Caco-2 (cell line): ENCODE data around the gene NBEAL1. TPM values are rescaled to one million over a fixed set of nuclear protein-coding genes. Genes with fewer than 3 reads are reported as not detected.
A peak's percentile ranks its signal among the peaks of the same experiment; 100 is the strongest.

Source experiments
- BruUV-seq: library from RNA; stranded (reverse); fragments of 400-500 nt; replicated peaks from 2 replicates; lab custom pipeline; 2021; lab: Mats Ljungman, UMichigan
- CTCF ChIA-PET: fragments of 300-600 bp; sonication (Branson Sonifier 250); formaldehyde crosslinking; loops from one replicate; lab custom pipeline; 2022; ENCODE audit warnings: antibody characterized with exemption; lab: Charles Lee
- POLR2A ChIA-PET: fragments of 300-600 bp; sonication (Branson Sonifier 250); formaldehyde crosslinking; loops from one replicate; lab custom pipeline; 2022; ENCODE audit warnings: antibody characterized with exemption; lab: Charles Lee
- DNase-seq, 2 experiments: peaks; one replicate each; pipeline versions ENCODE4 v3.0.0 to v3.0.0-alpha.2; 2020 to 2022
- H3K27me3 ChIP-seq: replicated peaks from 2 replicates; pipeline ENCODE4 v1.6.0; 2011; ENCODE audit warnings: low read length; ENCODE audit not compliant: control insufficient read depth, insufficient read depth
- H3K36me3 ChIP-seq: 2 replicates; pipeline ENCODE4 v1.5.1; 2011; ENCODE audit warnings: low read length; ENCODE audit not compliant: control insufficient read depth, insufficient read depth
- H3K4me1 ChIP-seq: fragments of 250-450 bp; sonication (Bioruptor Pico); 2 replicates; pipeline ENCODE4 v1.5.1; 2020; ENCODE audit warnings: mild to moderate bottlenecking
- H3K4me3 ChIP-seq: 2 replicates; pipeline ENCODE4 v1.5.1; 2011; ENCODE audit warnings: low read depth, mild to moderate bottlenecking, control low read depth, low read length
- H3K9me3 ChIP-seq: fragments of 250-450 bp; sonication (Bioruptor Pico); 2 replicates; pipeline ENCODE4 v1.5.1; 2020; ENCODE audit warnings: mild to moderate bottlenecking, moderate library complexity
- H3K27ac Mint-ChIP-seq: one replicate; pipeline ENCODE4 v1.8.0; 2022; ENCODE audit warnings: mixed read lengths; ENCODE audit not compliant: unreplicated experiment
- H3K27me3 Mint-ChIP-seq: one replicate; pipeline ENCODE4 v1.8.0; 2022; ENCODE audit warnings: mixed read lengths; ENCODE audit not compliant: insufficient read depth, unreplicated experiment
- H3K36me3 Mint-ChIP-seq: one replicate; pipeline ENCODE4 v1.8.0; 2022; ENCODE audit warnings: mild to moderate bottlenecking, mixed read lengths; ENCODE audit not compliant: insufficient read depth, unreplicated experiment
- H3K4me1 Mint-ChIP-seq: one replicate; pipeline ENCODE4 v1.8.0; 2022; ENCODE audit warnings: low read depth, mixed read lengths; ENCODE audit not compliant: unreplicated experiment
- H3K4me3 Mint-ChIP-seq: one replicate; pipeline ENCODE4 v1.8.0; 2022; ENCODE audit warnings: mild to moderate bottlenecking, moderate library complexity, mixed read lengths; ENCODE audit not compliant: unreplicated experiment
- H3K9me3 Mint-ChIP-seq: one replicate; pipeline ENCODE4 v1.8.0; 2022; ENCODE audit warnings: mixed read lengths; ENCODE audit not compliant: unreplicated experiment
- CTCF ChIP-seq, 2 experiments: fragments of 200-600 bp in 1 of 2; IDR thresholded peaks; 1 replicate in 1 of 2; 2 replicates in 1 of 2; pipeline versions ENCODE4 v1.5.1 to v1.8.0; 2011 to 2022; ENCODE audit warnings: antibody characterized with exemption in 1 of 2, control low read depth in 1 of 2, inconsistent platforms in 1 of 2, low read depth in 1 of 2, low read length in 1 of 2, mild to moderate bottlenecking in 1 of 2, moderate library complexity in 1 of 2; ENCODE audit not compliant: insufficient read depth in 1 of 2, severe bottlenecking in 1 of 2, unreplicated experiment in 1 of 2
- intact Hi-C: fragments of 100-400 bp; cut with micrococcal nuclease; formaldehyde crosslinking; loops from one replicate; pipeline ENCODE4 v1.10.0; 2022; ENCODE audit not compliant: unreplicated experiment
- total RNA-seq: library from RNA; stranded (reverse); gene quantifications from 2 replicates; pipeline ENCODE4 v1.2.3, GENCODE V29; 2022

The NBEAL1 gene
- total RNA-seq, 1 experiment from 2014 or later = 44.1 TPM

- H3K36me3 Mint-ChIP-seq = peaks cover 25% of the 10 kb centered on the region
- peaks cover 2% of the 10 kb centered on the region; the same call in 1 of the 2 replicates for H3K36me3 ChIP-seq
- CTCF ChIA-PET = interaction anchor here (0.7 kb wide), 1 partner anchor 274 kb away, joined by 3 read pairs; no protein-coding TSS in a partner anchor
- no peak overlapping the region for H3K27ac Mint-ChIP-seq
- H3K4me1 ChIP-seq = no peaks in the 10 kb centered on the region
- no peaks in the 10 kb centered on the region for H3K9me3 ChIP-seq
- H3K27me3 ChIP-seq = no peaks in the 10 kb centered on the region
- H3K4me1 Mint-ChIP-seq = peaks cover 6% of the 10 kb centered on the region
- no peak overlapping the region for H3K4me3 ChIP-seq
- peak in 1 of 2 experiments; percentile 10 for DNase-seq
- H3K27me3 Mint-ChIP-seq = no peaks in the 10 kb centered on the region
- POLR2A ChIA-PET = interaction anchor here (0.7 kb wide), 1 partner anchor 626 kb away, joined by 12 read pairs; no protein-coding TSS in a partner anchor
- BruUV-seq = no TSS peak
- TF ChIP-seq CTCF (IDR thresholded peaks at IDR 0.05; ENCODE audit: insufficient read depth in 1 of 2, low read depth in 1 of 2, low read length in 1 of 2, severe bottlenecking in 1 of 2, unreplicated experiment in 1 of 2) = no peak
- no peak overlapping the region for H3K4me3 Mint-ChIP-seq
- intact Hi-C loops = no loop called here
- no peaks in the 10 kb centered on the region for H3K9me3 Mint-ChIP-seq
Measured at GRCh38 chr2:203261326-203262159, 246.9 kb downstream of the NBEAL1 start.

Other genes with a start within 250 kb of the NBEAL1 start
- 3.7 and 5.5 TPM in 2 replicates for gene ICA1L, start 143.1 kb upstream of the NBEAL1 start, total RNA-seq
- gene WDR12, start 103.2 kb upstream of the NBEAL1 start, total RNA-seq = 117 and 118 TPM in 2 replicates
- gene CARF, start 102.6 kb upstream of the NBEAL1 start, total RNA-seq = 4.3 and 4.9 TPM in 2 replicates
- 32.1 and 39.3 TPM in 2 replicates for gene CYP20A1, start 224.1 kb downstream of the NBEAL1 start, total RNA-seq